Right renal cortex interstitium (tissue), 3 donors: ENCODE measurements around the gene PAPOLB. TPM values are rescaled to one million over a fixed set of nuclear protein-coding genes. Genes with fewer than 3 reads are reported as not detected.

Source experiments
- polyA plus RNA-seq, 3 donors: library from polyadenylated mRNA; unstranded; fragments of 120-200 nt; gene quantifications; one replicate each; pipeline ENCODE4 v1.2.1, GENCODE V29; 2013; ENCODE audit not compliant: insufficient read length in 3 of 3

The PAPOLB gene
- polyA plus RNA-seq, 3 donors = 0.06 to 0.11 (median 0.07) TPM

Other genes starting within 250 kb of the PAPOLB start
- 10 to 100 TPM; 11.1 to 14.4 (median 11.9) TPM for gene FOXK1, start 179.7 kb downstream of the PAPOLB start, polyA plus RNA-seq
- gene AP5Z1, start 86.4 kb downstream of the PAPOLB start, polyA plus RNA-seq = 10 to 100 TPM; 13.4 to 19.4 (median 15.9) TPM
- 1 to 10 TPM; 1.3 to 2.1 (median 1.7) TPM for gene RADIL, start 21.7 kb upstream of the PAPOLB start, polyA plus RNA-seq
- not detected for gene MMD2, start 97.2 kb upstream of the PAPOLB start, polyA plus RNA-seq
- 10 to 100 TPM; 21.0 to 25.0 (median 23.7) TPM for gene RBAK, start 183.8 kb upstream of the PAPOLB start, polyA plus RNA-seq